HG03439 (cell line): ENCODE measurements around the gene GALNT2.

Source experiments
- ATAC-seq: cut with Tn5 transposase; IDR thresholded peaks from one replicate; pipeline ENCODE4 v1.9.1; 2021; ENCODE audit warnings: mild to moderate bottlenecking, moderate library complexity; ENCODE audit not compliant: unreplicated experiment

The GALNT2 gene

DNA sequence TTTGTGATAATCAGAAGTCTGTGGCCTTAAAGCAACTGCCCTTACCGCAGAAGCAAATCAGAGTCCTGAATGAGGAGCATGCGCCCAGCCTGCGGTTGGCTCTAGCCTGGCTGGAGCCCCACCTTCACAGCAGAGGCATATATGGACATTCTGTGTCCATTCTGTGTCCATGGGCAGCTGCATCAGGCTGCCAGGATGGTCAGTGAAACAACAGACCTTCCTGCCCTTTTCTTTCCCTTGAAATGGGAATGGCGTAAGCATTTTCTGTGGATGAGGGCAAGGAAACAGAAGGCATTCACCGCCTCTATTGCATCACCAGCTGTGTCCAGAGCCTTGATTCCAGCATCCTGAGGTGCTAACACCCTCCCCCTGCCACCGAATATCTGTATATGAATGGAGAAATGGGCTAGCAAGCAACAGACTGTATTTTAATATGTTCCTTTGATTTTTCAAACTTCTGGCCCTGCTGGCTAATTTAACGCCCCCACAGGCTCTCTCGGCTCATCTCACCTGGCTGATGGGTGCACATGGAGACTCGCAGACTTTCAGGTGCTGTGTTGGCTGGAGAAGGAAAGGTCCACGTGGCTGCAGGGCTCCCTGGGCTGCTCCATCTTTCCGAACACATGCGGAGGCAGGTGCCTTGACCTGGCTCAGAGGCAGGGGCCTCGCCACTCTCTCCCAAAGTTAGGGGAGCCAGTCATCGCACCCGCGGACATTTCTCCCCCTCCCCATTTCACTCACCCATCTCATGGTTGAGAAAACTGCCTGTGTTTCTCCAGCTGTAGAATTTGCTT, 159.2 kb downstream of the GALNT2 start:
- ATAC-seq = no peak

- no peak for ATAC-seq
These were observed 159.8 kb downstream of the GALNT2 start for GRCh38 chr1:230226814-230227213.

DNA sequence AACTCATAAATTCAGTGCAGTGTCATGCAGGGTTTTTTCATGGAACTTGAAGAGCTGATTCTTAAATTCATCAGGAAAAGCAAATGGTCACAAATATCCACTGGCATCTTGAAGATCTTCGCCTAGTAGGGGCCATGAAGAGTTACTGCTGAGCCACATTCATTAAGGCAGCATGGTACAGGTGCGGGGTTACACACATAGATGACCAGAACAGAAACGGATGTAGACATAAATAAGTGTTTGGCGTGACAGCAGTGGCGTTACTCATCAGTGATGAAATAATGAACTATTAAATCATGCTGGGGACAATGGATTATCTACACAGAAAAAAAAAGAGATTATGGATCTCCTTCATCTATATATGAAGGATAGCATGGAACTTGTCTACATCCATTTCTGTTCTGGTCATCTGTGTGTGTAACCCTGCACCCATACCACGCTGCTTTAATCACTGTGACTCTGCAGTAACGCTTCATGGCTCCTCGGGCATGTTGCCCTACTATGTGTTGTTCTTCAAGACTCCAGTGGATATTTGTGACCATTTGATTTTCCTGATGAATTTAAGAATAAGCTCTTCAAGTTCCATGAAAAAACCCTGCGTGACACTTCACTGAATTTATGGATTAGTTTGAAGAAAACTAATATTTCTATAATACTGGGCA, 161.3 kb downstream of the GALNT2 start:
- no peak for ATAC-seq

DNA sequence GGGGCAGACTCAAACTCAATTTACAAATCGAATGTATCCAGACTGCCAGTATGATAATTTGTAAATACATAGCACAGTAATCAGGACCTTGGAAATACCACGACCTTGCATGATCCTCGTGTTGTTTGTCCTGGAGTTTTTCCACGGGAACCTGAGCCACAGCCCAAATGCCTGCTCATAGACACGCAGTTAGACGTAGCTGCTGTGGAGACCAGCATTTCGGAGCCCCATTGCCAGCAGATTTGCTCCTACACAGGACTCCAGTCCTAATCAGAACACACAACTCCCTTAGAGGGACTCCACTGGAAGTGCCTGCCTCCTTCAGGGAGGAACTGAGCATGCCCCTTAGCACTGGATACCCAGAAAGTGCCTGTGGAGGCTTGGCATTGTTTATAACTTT, 163.2 kb downstream of the GALNT2 start:
- no peak for ATAC-seq

DNA sequence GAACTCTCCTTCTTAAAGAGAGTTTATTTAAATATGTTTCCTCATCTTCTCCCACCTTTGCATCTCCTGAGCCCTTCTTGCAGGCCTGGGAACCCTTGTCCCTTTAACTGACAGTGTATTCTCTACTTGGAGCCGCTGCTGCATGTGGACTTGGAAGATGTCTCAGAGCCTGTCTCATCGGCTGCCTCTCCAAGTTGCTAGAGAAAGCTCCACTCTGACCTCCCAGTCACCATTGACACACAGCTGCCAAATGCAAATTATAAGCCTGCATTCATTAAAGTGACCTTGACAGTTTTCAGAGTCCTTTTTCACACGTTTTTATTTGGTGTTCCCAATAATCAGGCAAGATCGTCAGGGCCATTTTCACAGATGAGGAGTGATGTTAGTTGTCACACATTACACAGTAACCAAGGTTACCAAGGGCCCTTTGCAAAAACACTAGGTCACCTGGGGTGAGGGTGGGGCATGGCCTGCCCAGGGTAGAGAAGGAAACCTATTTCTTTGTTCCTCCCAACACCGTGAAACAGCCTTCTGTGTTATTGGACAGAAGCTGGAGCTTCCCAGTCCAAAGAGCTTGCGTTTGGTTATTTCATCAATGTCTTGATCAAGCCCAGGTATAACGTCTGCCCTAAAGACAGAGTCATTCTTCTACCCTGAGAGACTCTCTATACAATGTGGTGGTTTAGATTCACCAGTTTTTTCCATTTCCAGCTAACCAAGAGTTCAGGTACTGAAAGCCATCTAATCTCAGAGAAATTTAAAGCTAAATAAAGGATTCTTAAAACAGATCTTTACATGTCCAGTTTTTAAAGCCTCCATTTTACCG, 164.1 kb downstream of the GALNT2 start:
- no peak for ATAC-seq

DNA sequence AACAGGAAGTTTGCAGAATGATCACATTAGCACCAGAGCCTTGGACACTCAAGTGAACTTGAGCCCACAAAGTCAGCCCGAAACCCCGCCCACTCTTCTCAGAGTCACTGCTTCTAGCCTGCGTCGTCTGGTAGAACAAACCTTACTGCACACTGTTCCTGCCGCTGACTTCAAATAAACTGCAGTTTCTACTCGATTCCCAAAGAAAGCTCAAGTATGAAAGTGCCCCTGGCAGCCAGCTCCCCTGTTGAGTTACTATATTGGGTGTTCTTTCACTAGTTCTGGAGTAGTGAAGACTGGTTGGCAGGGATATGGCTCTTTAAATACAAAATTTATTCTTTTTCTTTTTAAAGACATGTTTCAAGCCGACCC, 164.7 kb downstream of the GALNT2 start:
- no peak for ATAC-seq

GRCh38 chr1:230232371-230232771, 165.3 kb downstream of the GALNT2 start:
- ATAC-seq = no peak

GRCh38 chr1:230233786-230234185, 166.7 kb downstream of the GALNT2 start:
- no peak for ATAC-seq

DNA sequence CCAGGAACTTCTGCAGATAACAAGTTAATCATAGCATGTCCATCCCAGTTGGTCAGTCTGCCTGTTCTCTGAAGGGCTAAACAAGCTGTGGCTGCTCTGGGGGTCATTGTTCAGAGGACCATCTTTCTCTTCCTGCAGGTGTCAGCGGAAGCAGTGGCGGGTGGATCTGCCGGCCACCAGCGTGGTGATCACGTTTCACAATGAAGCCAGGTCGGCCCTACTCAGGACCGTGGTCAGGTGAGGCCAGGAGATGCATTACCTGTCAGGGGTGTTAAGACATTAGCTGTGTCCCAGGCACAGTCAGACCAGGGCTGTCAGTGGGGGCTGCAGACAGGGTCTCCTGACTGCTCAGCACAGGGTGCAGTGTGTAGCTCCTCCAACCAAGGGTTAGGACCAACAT, 168.8 kb downstream of the GALNT2 start:
- no peak for ATAC-seq

DNA sequence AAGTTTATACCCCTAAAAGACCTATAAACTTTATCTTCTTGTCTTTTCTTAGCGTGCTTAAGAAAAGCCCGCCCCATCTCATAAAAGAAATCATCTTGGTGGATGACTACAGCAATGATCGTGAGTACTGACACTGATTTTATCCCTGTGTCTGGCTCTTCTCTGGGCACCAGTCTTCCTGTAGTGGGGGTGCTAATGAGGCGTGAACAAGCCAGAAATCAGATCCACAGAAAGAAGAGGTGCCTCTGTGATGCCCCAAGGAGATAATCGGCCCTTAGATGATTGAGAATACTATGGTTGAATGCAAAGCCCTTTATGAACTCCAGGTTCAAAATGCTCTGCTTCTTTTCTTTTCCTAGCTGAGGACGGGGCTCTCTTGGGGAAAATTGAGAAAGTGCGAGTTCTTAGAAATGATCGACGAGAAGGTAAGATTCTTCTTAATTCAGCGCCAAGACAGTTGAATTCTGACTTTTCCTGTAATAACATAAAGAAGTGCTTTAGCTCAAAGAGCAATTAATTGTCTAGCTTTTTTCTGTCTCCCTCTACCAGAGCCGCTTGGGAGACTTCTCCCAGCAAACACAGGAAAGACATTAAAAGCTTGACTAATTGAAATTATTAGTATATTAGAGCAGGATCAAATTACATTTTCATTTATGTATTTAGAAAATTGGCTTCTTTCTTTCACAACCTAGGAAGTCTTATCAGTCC, 169.4 kb downstream of the GALNT2 start:
- ATAC-seq = no peak

- ATAC-seq = no peak
These were observed 170.0 kb downstream of the GALNT2 start for GRCh38 chr1:230237009-230237370.

DNA sequence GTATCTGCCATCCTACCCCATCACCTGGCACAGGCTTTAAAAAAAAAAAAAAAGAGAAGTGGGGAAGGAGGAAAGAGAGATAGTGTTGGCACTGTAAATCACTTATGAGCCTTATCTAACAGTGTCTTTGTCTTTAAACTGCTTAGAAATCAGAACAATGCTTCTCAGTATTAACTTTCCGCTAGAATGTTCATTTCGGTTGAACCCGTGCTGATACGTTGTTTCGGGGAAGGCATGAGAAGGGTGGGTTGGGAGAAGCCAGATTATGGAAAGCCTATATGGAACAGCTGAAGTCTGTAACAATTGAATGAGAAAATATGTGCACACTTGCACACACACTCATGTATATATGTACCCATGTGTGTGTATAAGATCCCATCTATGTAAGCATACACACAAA, 170.8 kb downstream of the GALNT2 start:
- ATAC-seq = no peak

- no peak for ATAC-seq
These were observed 173.5 kb downstream of the GALNT2 start for GRCh38 chr1:230240446-230241086.

- ATAC-seq = no peak
These were observed 175.3 kb downstream of the GALNT2 start for GRCh38 chr1:230242326-230242725.

DNA sequence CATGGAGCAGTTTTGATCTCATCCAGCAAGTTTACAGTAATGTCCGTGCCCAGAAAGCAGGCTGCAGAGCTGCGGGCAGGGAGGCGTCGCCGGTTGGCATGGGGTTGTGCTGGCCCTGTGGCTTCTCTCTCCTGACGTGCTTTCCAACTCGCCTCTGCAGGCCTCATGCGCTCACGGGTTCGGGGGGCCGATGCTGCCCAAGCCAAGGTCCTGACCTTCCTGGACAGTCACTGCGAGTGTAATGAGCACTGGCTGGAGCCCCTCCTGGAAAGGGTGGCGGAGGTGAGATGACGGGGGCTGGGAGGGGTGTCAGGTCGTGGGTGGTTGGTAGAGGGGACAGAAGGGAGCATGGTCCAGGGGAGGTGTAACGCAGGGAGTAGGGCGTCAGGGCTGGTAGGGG, 176.1 kb downstream of the GALNT2 start:
- ATAC-seq = no peak

GRCh38 chr1:230243583-230244353, 176.7 kb downstream of the GALNT2 start:
- no peak for ATAC-seq

GRCh38 chr1:230246551-230246950, 179.5 kb downstream of the GALNT2 start:
- no peak for ATAC-seq

GRCh38 chr1:230248016-230248888, 181.2 kb downstream of the GALNT2 start:
- no peak for ATAC-seq

GRCh38 chr1:230248889-230249270, 181.8 kb downstream of the GALNT2 start:
- ATAC-seq = no peak
